B cell (primary cell): Measurements from ENCODE around the gene BRAP.

ENCODE experiments used
- EZH2 ChIP-seq: IDR thresholded peaks from 2 replicates; pipeline ENCODE4 v1.6.1; 2012; ENCODE audit warnings: borderline replicate concordance, low read depth, mild to moderate bottlenecking, moderate library complexity, low read length; ENCODE audit not compliant: insufficient read depth, poor library complexity, severe bottlenecking
- TF ChIP-seq, protein P1 (sequence below): fragments of 200-600 bp; IDR thresholded peaks from one replicate; pipeline ENCODE4 v1.8.0; 2022; ENCODE audit warnings: antibody characterized with exemption, mild to moderate bottlenecking

DNA sequence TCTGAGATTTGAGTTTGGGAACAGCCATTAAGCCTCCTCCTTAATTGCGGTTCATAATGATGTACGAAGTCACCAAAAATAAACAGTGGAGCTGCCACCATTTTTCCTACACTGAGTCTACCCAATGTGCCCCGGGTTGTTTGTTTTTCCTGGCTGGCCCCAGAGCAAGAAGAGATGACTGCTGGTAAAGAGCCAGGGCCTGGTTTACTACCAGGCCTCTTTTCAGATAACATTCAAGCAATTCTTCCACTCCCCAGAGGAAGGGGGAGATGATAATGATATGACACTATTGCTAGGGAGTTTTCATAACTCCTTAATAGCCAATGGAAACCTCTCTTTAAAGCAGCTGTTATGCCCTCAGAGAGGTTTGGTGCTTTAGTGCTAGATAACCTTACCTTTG lies 42.3 kb downstream of the BRAP start:
- TF ChIP-seq EZH2 = no peak
- TF ChIP-seq, protein P1, sequence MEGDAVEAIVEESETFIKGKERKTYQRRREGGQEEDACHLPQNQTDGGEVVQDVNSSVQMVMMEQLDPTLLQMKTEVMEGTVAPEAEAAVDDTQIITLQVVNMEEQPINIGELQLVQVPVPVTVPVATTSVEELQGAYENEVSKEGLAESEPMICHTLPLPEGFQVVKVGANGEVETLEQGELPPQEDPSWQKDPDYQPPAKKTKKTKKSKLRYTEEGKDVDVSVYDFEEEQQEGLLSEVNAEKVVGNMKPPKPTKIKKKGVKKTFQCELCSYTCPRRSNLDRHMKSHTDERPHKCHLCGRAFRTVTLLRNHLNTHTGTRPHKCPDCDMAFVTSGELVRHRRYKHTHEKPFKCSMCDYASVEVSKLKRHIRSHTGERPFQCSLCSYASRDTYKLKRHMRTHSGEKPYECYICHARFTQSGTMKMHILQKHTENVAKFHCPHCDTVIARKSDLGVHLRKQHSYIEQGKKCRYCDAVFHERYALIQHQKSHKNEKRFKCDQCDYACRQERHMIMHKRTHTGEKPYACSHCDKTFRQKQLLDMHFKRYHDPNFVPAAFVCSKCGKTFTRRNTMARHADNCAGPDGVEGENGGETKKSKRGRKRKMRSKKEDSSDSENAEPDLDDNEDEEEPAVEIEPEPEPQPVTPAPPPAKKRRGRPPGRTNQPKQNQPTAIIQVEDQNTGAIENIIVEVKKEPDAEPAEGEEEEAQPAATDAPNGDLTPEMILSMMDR = no peak
